HG03280 (cell line): Measurements from ENCODE around the gene ZNF490.
"Not testable (repeated sequence)": the region's sequence is repeated elsewhere in the genome, so short reads cannot be mapped to it uniquely, and the experiment has no call there.

Experiments
- ATAC-seq: cut with Tn5 transposase; IDR thresholded peaks from one replicate; pipeline ENCODE4 v1.9.1; 2021; ENCODE audit warnings: mild to moderate bottlenecking, moderate library complexity; ENCODE audit not compliant: unreplicated experiment

ZNF490 gene

GRCh38 chr19:12623361-12624031 lies 12.9 kb upstream of the ZNF490 start:
- ATAC-seq: no peak

- ATAC-seq: not testable (repeated sequence)
Measured at GRCh38 chr19:12621253-12622024, 10.8 kb upstream of the ZNF490 start.

- no peak for ATAC-seq
Measured at GRCh38 chr19:12617646-12618045, 7.0 kb upstream of the ZNF490 start.

DNA sequence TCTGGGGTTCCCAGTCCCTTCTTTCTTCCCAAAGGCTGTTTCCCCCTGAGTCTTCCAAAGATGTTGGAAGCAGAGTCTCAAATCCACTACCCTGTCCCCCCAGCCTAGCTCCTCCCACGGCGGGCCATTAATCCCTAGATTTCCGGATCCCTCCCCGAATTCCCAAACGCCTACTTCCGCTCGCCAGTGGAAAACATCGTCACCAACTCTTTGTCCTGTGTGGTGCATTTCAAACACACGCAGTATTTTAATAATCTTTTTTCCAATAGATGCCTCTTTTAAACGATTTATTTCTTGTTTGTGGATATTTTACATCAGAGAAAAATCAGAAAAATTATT lies 717 bp upstream of the ZNF490 start:
- ATAC-seq: no peak

DNA sequence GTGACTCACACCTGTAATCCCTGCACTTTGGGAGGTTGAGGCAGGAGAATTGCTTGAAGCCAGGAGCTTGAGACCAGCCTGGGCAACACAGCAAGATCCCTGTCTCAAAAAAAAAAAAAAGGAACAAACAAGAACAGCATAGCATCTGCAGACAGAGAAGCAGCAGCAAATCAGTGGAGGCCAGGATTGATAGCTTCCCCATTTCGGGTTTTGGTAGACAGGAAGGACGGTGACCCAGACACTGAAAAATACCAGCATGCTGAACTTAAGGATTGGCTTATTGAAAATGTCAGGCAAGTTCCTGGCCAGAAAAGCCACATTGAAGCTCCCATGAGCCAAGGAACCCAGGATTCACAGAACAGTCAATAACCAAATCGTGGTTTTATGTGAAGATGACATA lies 3.0 kb downstream of the ZNF490 start:
- ATAC-seq: no peak

DNA sequence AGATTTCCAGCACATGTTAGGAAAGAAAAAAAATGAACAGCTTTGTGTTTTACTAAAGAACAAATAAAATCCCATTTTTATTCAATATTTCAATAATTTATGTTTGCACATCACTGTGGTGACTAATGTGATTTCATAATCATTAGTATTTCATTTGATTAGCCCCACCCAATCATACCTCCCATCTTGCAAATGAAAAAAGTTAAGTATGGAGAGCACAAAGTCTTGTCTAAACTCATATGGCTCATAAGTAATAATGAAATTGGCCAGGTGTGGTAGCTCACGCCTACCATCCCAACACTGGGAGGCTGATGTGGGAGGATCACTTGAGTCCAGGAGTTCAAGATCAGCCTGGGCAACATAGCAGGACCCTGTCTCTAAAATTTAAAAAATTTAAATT lies 3.8 kb downstream of the ZNF490 start:
- ATAC-seq: no peak

DNA sequence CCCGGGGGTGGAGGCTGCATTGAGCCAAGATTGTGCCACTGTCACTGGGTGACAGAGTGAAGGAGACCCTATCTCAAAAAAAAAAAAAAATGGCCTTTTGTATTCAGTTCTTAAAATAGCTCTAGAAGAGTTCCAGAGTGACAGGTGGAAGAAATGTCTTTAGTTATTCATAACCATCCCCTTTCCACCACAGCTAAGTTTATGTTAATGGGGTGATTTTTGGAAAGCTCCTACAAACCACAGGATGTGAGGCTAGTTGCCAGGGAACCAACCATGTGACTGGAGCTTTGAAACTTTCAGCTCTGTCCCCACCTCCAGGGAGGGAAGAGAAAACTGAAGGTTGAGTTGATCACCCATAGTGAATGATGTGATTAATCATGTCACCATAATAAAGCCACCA lies 6.9 kb downstream of the ZNF490 start:
- peak; percentile 52 for ATAC-seq

GRCh38 chr19:12597594-12597993 lies 13.0 kb downstream of the ZNF490 start:
- ATAC-seq: no peak

DNA sequence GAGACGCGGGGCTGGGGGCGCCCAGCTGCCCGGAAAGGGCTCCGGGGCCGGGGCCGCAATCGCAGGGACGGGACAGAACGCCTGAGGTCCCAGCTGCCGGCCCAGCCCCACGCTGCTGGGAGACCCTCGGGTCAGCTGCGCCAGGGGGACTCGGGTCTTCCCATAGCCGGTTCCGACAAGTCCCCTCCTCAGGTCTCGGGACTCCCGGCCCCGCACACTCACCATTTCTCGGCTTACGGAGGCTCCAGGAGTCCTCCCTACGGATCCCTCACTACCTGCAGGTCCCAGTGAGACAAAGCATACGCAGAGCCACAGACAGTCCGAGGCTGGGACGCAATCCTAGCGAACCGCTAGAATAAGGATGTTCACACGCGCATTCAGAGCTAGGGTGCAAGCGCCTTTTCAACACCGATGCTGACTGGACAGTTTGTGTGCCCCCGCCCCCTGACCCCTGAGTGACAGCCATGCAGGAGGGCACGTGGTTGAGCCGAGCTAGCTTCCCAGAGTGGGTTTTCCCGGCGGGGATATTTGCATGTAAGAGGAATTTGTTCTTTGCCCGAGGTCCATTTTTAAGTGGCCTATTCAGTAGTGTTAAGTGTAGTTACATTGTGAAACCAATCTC lies 13.6 kb downstream of the ZNF490 start:
- no peak for ATAC-seq

GRCh38 chr19:12596485-12596884 lies 14.1 kb downstream of the ZNF490 start:
- ATAC-seq: no peak

DNA sequence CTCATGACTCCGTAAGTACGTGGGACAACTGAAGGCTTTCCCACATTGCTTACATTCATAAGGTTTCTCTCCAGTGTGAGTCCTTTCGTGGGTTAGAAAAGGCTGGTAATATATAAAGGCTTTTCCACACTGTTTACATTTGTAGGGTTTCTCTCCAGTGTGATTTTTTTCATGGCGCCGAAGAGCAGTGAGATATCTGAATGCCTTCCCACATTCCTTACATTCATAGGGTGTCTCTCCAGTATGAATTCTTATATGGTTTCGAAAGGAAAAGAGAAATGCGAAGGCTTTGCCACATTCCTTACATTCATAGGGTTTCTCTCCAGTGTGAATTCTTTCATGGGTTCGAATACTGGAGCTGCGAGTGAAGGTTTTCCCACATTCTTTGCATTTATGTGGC lies 29.5 kb downstream of the ZNF490 start:
- no peak for ATAC-seq

- no peak for ATAC-seq
Measured at GRCh38 chr19:12580180-12580694, 30.4 kb downstream of the ZNF490 start.

GRCh38 chr19:12578641-12579040 lies 32.0 kb downstream of the ZNF490 start:
- no peak for ATAC-seq

- ATAC-seq: no peak
Measured at GRCh38 chr19:12574036-12574435, 36.6 kb downstream of the ZNF490 start.

DNA sequence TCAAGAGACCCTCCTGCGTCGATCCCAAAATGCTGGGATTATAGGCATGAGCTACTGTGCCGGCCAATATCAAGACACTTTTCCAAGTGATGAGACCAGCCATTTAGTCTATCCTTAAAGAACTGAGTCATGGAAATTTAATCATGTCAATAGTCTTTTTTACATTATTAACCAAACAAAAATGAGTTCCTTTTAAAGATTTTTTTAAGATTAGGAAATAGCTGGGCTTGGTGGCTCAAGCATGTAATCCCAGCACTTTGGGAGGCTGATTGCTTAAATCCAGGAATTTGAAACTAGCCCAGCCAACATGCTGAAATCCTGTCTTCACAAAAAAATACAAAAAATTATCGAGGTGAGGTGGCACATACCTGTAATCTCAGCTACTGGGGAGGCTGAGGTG lies 42.7 kb downstream of the ZNF490 start:
- no peak for ATAC-seq

DNA sequence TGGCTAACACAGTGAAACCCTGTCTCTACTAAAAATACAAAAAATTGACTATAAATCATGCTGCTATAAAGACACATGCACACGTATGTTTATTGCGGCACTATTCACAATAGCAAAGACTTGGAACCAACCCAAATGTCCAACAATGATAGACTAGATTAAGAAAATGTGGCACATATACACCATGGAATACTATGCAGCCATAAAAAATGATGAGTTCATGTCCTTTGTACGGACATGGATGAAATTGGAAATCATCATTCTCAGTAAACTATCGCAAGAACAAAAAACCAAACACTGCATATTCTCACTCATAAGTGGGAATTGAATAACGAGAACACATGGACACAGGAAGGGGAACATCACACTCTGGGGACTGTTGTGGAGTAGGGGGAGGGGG lies 44.2 kb downstream of the ZNF490 start:
- not testable (repeated sequence) for ATAC-seq

DNA sequence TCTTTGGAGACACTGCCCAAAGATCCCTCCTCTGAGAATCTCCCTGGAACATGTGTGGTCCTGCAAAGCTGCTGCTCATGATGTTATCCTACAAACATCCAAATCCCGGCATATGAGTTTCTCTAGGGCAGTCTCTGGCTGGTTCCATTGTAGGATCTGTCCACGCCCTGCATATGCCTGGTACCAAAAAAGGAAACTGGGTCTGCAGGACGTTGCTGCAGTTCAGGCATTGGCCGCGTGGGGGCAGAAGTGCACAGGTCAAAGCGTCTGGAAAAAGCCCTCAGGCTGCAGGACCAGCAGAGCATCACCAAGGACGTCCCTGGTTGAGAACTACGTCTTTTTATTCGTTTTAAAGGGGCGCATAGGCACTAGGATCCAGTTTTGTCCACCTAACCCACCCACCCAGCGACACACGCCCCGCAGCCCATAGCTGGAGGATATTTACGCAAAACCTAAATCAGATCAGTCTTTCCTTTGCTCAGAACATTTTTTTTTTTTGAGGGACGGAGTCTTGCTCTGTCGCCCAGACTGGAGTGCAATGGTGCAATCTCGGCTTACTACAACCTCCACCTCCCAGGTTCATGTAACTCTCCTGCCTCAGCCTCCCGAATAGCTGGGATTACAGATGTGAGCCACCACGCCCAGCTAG lies 46.5 kb downstream of the ZNF490 start:
- no peak for ATAC-seq

- ATAC-seq: no peak
Measured at GRCh38 chr19:12555456-12555930, 55.1 kb downstream of the ZNF490 start.

DNA sequence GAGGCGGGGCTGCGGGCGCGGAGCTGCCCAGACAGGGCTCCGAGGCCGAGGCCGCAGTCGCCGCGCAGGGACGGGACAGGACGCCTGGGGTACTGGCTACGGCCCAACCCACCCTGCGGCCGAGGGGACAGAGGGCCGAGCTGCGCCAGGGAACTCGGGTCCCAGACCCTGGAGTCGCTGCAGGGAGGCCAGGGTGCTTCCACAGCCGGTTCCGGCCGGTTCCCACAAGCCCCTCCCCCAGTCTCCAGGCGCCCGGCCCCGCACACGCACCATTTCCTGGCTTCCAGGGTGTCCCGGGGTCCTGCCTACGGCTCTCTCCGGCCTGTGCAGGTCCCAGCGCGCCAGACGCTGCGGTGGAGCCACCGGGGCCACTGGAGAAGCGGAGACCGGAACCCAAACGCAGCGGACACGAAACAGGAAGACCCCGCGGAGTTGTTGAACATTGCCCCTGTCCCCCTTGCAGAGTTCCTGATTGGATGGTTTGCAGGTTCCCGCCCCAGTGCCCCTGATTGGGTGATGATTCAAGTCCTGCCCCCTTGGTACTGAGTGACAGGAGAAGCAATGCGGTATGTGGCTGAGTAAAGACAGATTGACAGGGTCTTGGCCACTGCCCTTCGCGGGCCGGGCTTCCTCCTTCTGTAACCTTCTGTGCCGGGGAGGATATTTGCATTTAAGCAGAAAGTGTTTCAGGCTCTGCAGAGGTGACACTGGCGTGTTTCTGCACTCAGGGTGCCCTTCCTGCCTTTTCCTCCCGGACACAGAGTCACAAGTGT lies 59.4 kb downstream of the ZNF490 start, which contains the start of gene ZNF564:
TSS of gene ZNF564 (minus strand) at position 423 of the 773 bp plus-strand sequence. CDS start at position 273, 150 bp downstream.
- ATAC-seq: peak; percentile 99

- ATAC-seq: no peak
Measured at GRCh38 chr19:12546903-12547302, 63.7 kb downstream of the ZNF490 start.
